IPS-NIHi7 (cell line): ENCODE data around the gene WDR86.

Source experiments
- DNase-seq: peaks from one replicate; pipeline ENCODE4 v3.0.0; 2012; ENCODE audit warnings: mixed read lengths; ENCODE audit errors: extremely low spot score

Gene WDR86

DNA sequence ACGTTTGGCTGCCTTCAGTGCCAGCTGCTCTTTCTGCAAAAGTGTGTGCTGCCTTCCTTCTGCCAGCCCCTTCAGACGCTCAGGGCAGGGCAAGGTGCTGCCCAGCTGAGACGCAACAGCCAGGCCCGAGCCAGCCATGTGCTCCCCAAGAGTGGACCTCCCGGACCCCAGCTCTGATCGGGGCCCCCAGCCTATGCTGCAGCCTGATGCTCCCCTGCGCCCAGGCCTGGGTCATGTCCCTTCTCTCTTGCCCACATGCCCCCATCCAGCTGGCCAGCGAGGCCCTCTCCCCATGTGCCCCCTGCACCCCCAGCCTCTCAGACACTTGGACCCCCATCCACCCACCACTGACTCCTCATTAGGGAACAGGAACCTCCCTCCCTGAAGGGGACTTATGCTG is 17.8 kb downstream of the WDR86 start:
- DNase-seq, result no peak

DNA sequence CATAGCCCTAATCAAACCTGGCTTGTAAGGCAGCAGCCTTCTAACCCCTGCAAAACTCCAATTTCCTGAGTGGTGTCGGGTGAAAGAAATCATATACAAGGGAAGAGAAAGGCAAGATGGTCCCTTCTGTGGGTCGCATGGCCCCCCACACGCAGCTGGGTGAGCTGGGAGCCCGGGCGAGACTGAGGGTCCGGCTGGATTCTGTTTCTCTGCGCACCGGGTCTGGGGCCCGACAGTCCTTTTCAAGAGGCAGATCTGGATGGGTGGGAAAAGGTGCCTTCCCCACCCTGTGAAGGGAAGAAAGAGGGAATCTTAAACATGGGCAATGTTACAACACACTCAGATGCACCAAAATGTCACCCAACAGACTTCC is 18.5 kb downstream of the WDR86 start:
- DNase-seq, result no peak

DNA sequence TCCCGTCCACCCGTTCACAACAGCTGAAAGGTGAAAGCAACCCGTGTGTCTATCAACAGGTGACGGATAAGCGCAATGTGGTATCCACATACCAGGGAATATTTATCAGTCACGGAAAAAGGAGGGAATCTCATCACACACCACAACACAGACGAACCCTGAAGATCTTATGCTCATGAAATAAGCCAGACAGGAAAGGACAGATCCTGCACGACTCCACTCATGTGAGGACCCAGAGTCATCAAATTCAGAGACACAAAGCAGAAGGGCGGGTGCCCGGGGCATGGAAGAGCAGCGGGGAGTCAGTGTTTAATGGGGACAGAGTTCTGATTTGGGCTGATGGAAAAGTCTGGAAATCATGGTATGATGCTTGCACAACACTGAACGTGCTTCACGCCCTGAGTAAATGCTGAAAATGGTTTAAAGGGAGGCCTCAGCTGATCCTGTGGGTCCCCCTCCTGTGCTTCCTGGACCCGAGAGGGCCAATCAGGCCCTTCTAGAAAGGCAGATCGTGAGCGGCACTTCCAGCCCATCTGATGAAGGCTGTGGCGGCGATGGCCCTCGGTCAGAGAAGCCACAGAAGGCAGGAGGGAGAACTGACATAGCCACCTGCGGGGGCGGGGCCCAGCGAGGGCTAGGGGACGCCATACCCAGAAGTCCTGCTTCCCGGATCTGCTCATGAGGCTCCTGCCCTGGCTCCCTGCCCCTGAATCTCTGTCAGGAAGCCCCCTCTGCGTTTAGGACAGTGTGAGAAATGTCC is 19.1 kb downstream of the WDR86 start:
- DNase-seq, result no peak

DNA sequence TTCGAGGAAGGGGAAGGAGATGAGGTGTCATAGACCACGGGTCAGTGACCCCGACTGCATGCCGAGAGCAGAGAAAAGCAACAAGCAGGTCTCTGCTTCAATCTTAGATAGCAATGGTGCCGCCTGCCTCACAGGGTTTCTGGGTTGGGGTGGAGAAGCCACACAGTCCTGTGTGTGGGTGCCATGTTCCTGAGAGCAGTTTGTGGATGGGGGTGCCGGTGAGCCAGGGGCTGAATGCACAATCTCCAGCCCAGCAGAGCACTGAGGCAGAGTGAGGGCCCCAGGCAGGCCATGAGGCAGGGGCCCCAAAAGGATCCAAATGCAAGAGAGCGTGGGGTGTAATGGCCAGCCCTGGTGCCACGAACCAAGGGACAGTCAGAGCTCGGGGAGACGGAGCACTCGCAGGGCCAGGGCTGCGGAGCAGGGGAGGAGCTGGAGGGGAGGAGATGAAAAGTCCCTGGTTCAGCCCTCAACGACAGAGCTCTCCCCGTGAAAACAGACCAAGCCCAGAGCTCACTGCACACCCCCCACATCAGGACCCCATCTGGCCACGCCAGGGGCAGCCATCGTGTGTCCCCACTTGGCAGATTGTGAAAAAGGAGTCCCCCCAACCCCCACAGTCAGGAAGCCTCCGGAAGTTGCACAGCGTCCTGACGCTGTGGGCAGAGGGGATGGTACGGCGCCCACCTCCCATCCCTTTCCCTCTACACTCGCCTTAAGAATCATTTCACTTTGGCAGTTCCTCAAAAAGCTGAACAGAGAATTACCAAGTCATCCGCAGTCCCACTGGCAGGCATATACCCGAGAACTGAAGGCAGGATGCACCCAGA is 19.9 kb downstream of the WDR86 start:
- DNase-seq, result no peak

DNA sequence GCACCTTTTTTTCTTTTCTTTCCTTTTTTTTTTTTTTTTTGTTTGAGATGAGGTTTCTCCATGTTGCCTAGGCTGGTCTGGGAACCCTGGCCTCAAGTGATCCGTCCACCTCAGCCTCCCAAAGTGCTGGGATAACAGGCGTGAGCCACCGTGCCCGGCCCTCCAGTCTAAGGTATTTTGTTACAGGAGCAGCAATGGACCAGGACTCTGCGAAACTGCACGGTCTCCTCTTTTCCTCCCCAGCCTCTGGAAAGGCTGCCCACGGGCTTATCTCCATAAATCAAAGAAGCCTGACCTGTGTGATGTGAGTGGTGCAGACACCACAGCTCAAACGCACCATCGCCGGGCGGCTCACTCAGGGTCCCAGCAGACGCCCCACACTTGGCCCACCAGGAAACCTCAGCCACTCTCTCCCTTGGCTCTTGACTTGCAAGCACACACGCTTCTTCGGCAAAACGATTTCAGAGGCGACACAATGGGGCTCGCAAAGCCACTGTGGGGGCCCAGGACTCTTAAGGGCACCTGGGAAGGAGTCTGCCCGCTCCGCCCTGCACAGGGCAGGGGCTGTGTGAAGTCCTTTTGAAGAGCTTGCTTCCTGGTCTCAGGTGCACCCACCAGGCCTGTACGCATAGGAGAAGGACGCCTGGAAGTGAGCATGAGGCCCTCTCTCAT is 20.6 kb downstream of the WDR86 start:
- no peak for DNase-seq

DNA sequence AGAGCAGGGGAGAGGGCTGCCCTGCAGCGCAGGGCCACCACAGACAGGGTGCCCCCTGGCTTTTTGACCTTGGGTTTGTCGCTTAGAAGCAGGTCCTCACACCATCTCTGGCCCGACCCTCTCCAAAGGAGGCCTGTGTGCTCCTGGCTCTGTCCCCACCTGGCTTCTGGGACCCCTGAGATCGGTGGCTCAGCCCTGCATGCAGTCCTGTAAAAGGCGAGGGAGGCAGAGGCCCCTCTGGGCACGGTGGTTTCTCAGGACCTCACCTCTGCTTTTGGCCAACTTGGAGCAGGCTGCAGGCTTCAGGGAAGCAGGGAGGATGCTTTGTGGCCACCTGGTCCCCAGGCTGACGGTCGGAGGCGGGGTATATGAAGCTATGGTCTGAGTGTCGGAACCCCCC is 21.4 kb downstream of the WDR86 start:
- DNase-seq, result no peak

DNA sequence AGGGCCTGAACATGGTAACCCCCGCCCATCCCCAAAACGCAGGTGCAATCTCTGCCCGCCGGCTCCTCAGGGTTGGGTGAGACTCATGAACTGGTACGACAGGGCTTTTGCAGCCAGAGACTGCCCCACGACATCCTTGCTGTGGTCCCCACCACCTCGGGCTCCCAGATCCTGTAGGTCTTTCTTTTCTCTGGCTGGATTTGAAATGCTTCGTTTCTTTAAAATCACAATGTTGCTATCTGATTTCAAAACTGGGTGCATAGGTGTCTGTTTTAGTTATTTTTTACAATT is 21.9 kb downstream of the WDR86 start:
- no peak for DNase-seq

DNA sequence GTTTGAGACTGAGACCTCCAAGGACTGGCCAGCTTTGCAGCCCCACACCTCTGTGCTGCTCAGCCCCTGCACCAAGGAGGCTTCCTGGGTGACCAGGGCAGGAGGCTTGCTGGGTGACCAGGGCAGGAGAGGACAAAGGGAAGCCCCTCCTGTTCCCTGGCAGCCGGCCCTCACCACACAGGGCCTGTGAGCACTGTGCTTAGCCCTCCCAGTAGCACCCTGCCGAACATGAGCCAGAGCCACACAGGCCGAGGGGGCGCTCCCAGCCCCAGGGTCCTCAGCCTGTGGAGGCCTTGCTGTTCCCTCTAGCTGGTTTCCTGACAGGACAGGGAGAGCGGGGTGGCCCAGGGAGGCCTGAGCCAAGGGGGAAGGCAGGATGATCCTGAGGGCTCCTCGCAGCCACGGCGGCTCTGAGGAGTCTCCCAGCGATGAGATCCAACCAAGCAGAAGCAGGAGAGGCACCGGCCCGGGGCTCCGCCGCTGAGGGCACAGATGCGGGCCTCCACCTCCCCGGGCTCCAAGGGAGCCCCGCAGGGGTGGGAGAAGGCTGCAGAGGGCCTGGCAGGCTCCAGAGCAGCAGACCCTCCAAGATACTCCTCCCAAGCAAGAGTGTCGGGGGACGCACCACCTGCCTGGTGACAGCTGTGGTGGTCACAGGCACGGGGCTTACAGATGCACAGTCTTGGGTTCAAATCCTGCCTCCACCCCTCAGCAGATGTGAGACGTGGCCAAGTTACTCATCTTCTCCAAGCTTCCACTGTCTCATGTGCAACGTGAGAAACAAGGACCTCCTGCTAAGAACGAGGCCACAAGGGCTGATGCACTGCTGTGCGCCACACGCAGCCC is 22.5 kb downstream of the WDR86 start:
- DNase-seq, result no peak

DNA sequence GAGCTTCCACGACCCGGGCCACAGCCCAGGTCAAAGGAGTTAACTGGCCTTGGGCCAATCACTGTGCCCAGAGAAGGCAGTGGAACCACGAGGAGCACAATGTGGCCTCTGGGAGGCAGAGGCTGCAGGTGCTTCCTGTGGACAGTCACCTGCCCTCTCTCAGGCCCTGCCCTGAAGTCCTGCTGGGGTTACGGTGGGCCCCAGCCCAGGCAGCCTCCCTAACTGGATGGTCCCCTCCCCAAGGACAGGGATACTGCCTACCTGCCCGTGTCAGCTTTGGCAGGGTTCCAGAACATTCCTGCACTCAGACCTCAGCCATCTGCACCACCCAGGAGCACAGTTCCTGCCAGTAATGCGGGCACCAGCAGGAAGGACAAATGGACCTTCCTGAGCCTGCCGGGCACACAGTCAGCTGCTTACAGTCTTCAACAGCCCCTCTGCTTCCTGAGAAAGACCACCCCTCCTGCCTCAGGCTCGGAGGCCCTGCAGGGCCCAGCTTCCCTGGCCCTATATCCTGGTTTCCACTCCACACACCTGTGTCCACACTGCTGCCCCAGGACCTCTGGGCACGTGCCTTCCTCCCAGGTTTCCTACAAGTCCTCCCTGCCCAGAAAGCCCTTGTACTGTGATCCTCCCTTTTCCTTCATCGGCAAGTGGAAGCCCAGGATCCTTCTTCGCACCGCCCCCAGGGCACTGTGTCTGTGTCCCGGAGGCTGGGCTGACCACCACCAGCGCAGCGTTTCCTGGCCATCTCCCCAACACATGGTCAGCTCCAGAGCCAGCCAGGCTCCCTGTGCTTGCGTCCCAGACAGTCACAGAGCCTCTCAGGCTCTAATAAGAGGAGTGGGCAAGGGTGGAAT is 23.3 kb downstream of the WDR86 start:
- DNase-seq, result no peak

DNA sequence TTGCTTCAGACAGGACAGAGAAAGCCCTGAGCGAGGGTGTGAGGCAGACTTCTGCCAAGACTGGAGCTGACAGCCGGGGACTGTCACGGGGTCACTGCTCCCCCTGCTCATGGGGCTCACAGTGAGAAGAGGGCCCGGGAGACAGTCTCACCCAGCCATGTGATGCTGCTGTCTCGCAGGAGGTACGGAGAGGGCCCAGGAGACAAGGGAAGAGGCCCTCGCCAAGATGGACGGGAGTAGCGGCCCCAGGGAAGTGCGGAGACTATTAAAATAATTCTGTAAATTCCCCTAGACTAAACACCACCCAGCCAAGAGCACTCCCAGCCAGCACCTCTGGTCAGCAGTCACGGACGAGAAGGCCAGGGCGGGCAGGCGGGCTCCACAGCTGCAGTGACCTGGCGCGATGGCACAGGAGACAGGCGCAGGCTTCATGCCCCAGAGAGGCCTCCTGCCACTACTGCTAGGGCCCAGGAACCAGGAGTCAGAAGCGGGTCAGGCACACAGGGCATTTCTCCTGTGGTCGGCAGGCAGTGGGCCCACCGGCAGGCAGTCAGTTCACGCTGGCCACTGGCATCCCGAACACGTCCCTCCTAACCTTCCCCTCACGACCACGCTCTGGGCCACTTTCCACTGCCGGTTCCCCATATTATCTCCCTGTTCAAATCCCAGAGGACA is 24.1 kb downstream of the WDR86 start:
- DNase-seq, result no peak

DNA sequence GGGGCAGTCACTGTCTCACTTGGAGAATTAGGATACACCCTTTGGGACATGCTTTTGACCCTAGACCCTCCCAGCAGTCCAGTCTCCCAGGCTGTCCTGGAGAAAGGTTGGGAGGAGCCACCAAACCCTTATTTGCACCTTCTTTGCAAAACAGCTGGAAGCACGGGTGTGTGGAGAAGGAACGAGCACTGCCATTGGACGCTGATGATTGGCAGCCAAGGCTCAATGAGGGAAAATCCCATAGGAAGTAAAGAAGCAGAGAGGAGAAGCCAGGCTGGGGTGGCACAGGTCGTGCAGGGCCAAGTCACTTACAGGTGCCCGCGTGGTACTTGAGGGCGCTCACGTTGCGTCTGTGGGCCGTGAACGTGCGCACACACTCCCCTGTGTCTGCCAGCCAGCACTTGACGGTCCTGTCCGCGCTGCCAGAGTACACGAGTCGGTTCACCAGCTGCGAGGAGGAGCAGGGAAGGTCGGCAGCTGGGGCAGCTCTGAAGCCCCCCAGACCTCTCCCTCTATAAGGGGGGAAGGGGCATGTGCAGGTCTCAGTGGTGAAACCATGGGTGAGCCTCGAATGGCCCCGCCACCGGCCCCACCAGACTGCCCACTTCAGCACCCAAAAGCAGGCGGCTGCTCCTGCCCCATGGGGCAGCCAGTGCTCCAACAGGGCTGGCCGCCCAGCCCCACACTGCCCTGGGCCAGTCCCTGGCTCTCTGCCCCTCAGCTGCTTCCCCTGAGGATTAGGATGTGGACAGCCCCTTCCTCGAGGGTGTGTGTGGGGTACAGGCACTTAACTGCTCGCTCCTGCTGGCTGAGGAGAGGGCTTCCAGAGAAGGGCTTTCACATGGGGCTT is 24.8 kb downstream of the WDR86 start:
- no peak for DNase-seq

DNA sequence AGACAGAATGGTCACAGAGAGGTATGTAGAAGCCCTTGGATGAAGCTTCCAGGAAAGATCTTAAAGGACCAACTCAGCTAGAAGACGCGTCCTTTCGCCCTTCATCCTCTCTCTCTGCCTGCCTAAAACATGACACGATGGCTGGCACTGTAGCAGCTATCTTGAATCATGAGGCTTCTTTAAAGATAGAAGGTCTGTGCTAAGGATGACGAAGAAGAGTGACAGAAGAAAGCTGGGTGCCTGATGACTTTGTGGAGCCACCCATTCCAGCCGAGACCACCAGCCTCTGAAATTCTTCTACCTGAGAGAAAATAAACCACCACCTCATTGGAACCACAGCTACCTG is 25.5 kb downstream of the WDR86 start:
- no peak for DNase-seq

DNA sequence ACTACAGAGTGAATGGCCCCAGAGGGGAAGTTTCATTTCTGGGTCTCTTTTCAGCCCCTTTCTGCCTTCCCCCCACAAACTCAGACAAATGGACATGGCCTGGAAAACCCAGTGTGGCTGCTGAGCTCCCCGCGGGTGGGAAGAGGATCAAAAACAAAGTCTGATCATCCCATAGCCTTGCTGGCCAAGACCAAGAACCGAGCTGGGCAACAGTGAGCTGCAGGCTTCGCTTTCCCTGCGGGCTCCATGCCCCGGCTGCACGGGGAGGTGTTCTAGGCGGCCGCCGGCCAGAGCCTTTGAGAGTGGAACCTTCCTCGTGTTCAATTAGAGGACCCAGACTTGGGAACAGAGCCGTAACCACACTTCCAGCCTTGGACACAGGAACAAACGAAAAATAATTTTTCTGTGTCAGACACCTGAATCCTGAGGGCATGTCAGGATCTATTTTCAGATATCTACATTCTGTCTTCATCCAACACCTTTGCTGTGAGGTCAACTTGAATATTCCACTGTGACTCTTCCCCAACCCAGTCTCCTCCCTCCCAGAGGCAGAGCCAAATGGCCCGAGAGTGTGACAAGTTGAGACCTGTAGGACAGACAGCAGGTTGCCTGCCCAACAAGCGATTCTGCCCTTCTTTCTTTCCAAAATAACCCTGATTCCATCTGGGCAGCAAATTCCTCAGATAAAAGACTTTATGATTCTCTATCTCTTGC is 26.0 kb downstream of the WDR86 start:
- no peak for DNase-seq

DNA sequence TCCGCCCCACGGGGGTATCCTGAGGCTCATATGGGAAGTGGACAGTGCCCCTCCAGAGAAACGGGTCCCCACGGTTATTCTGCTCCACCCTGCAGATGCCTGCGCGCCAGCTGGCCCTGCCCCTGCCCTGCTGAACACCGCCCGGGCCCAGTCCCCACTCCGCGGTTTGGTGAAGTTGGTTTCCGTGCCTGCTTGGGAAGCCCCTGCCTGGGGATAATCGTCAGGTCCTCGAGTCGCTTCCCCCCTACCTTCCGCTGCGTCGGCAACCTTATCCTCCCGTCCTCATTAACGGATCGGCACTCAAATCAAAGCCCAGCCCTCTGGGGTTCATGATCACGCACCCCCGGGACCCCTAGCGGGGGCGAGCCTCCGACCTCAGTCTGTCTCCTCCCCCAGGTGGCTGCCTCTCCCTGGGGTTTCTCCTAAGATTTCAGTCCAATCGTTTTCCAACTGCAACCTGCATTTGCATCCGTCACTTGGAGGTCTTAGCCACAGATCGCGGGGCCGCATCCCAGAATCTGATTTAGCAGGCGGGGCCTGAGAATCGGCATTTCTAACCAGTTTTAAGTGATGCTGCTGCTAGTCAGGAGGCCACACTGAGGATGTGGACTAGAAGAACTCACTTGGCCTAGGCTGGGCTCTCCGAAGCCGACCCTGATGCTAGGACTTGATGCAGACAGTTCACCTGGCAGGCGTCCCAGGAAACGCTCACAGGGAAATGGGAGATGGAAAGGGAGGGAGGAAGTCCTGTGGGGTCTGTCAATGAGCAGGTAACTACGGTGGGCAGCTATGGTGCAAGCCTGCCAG is 27.6 kb downstream of the WDR86 start:
- peak; percentile 45 for DNase-seq

DNA sequence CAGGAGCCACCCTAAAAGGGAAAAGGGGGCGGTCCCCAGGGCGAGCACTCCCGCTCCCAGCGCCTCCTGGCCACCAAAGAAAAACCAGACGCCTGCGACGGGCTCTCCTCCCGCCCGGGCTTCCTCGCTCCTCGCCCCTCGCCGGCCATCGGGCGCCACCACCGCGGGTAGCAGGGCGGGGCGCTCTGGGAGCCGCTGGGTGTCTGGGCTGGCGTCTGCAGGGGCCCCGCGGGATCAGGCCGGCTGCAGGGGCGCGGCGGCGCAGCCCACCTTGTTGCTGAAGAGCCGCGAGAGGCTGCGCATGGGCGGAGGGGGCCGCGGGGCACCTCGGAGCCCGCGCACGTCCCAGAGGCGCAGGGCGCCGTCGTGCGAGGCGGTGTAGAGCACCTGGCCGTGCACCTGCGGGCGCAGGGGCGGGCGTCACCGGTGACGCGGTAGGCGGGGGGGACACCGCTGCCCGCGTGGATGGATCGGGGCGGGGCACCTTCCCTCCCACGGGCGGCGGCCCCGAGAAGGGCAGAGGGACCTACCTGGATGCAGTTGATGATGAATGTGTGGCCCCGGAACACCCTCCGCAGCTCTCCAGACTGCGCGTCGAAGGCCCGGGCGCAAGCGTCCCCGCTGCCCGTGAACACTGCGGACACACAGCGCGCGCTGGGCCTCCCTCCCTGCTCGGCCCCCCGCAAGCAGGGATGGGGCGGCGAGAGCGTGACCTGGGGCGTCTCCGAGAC is 28.3 kb downstream of the WDR86 start:
- DNase-seq, result peak; percentile 88

DNA sequence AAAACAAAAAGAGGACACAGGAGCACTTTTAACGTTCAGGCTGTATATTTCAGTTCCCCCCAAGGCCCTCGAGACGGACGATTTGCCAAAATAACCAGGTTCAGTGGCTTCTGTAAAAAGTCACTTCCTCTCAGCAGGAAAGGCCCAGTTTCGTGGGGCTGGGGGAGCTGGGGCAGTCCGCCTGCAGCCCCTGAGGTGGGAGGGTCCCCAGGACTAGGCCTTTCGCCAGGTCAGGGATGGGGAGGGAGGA is 28.8 kb downstream of the WDR86 start:
- no peak for DNase-seq

DNA sequence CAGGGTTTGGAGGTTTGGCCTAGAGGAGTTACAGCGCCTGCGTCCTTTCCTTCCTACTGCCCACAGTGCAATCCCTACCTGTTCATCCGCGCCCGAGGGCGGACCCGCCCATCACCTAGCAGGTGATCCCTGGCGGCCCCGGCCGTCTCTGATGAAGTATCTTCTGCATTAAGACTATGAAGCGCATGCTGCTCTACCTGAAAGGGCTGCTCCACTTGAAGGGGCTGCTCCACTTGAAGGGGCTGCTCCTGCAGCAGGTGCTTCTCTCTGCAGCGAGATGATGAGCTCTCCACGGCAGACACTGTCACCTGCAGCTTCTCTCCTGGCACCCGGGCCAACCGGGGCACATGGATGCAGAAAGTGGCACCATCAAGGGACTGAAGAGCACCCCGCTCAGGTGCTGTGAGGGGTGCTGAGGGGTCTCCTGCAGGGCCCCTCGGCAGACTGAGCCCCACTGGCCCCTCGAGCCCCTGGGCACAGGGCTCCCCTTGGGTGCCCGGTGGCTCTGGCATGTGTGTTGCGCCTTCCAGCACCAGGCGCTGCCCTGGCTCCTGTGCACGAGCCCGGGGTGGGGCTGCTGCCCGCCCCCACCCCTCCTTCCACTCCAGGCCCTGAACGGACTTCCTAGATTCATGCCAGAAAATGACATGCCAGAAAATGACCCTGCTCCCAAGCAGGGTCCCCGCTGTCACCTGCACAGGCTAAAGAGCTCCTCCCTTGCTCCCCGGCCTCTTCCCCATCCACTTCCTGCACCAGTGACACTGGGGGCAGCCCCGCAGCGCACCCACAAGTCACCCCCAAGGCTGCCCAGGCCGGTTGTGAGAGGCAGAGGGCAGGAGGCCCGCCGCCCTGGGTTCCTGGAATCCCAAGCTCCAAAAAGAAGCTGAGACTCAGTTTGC is 29.4 kb downstream of the WDR86 start:
- no peak for DNase-seq
